GM18498 (cell line): Measurements from ENCODE around the gene TP53.
"Not testable (repeated sequence)": the region's sequence is repeated elsewhere in the genome, so short reads cannot be mapped to it uniquely, and the experiment has no call there.

Experiments used
- ATAC-seq: cut with Tn5 transposase; IDR thresholded peaks from one replicate; pipeline ENCODE4 v1.9.1; 2021; ENCODE audit warnings: mild to moderate bottlenecking, moderate library complexity; ENCODE audit not compliant: unreplicated experiment

Gene TP53

GRCh38 chr17:7633093-7633492 lies 54.2 kb downstream of the TP53 start:
- no peak for ATAC-seq

GRCh38 chr17:7632492-7632894 lies 54.8 kb downstream of the TP53 start:
- ATAC-seq, result no peak

- no peak for ATAC-seq
These were observed 55.6 kb downstream of the TP53 start for GRCh38 chr17:7631398-7632380.

- no peak for ATAC-seq
These were observed 57.2 kb downstream of the TP53 start, which contains the start of gene SHBG for GRCh38 chr17:7629939-7630571. Gene SHBG, plus strand, starts transcription at chr17:7630135. Its CDS starts 38 bp downstream, at chr17:7630173.

- peak; percentile 79 for ATAC-seq
These were observed 59.8 kb downstream of the TP53 start, which contains the start of gene SAT2 for GRCh38 chr17:7627250-7628121. Gene SAT2, minus strand, starts transcription at chr17:7627821. Its CDS starts 186 bp downstream, at chr17:7627635.

GRCh38 chr17:7626956-7627249 lies 60.4 kb downstream of the TP53 start:
- no peak for ATAC-seq

GRCh38 chr17:7626307-7626706 lies 61.0 kb downstream of the TP53 start:
- no peak for ATAC-seq

GRCh38 chr17:7625749-7626148 lies 61.5 kb downstream of the TP53 start:
- not testable (repeated sequence) for ATAC-seq

GRCh38 chr17:7623661-7624060 lies 63.6 kb downstream of the TP53 start:
- no peak for ATAC-seq

GRCh38 chr17:7620835-7621234 lies 66.5 kb downstream of the TP53 start:
- no peak for ATAC-seq

- ATAC-seq, result no peak
These were observed 68.7 kb downstream of the TP53 start for GRCh38 chr17:7618608-7619007.
